ENCODE results near the gene HMGA1. TPM values are rescaled to one million over a fixed set of nuclear protein-coding genes. Genes with fewer than 3 reads are reported as not detected.
"Not testable (repeated sequence)": the region's sequence is repeated elsewhere in the genome, so short reads cannot be mapped to it uniquely, and the experiment has no call there.

HMGA1 gene
- total RNA-seq, 1 donor from 2014 or later, result 17.4 TPM

DNA sequence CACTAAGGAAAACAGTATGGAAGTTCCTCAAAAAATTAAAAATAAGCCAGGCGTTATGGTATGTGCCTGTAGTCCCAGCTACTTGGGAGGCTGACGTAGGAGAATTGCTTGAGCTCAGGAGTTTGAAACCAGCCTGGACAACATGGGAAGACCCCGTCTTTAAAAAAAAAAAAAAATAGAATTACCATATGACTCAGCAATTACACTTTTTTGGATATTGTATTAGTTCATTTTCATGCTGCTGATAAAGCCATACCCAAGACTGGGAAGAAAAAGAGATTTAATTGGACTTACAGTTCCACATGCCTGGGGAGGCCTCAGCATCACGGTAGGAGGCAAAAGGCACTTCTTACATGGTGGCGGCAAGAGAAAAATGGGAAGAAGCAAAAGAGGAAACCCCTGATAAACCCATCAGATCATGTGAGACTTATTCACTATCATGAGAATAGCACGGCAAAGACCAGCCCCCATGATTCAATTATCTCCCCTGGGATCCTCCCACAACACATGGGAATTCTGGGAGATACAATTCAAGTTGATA, 22.9 kb downstream of the HMGA1 start:
- no peak for ATAC-seq

DNA sequence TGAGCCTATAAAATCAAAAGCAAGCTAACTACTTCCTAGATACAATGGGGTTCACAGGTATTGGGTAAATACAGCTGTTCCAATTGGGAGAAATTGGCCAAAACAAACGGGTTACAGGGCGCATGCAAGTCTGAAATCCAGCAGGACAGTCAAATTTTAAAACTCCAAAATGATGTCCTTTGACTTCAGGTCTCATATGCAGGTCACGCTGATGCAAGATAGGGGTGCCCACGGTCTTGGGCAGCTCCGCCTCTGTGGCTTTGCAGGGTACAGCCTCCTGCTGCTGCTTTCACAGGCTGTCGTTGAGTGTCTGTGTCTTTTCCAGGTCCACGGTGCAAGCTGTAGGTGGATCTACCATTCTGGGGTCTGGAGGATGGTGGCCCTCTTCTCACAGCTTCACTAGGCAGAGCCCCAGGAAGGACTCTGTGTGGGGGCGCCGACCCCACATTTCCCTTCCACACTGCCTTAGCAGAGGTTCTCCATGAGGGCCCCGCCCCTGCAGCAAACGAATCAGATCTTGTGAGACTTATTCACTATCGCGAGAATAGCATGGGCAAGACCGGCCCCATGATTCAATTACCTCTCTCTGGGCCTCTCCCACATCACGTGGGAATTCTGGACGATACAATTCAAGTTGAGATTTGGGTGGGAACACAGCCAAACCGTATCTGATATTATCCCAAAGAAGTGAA, 24.0 kb downstream of the HMGA1 start:
- ATAC-seq (no peak), DNase-seq (ENCODE audit: low spot score) (no peak)

More for the DNA sequence above, 22.9 kb downstream of the HMGA1 start:
- DNase-seq (ENCODE audit: low spot score), result no peak

DNA sequence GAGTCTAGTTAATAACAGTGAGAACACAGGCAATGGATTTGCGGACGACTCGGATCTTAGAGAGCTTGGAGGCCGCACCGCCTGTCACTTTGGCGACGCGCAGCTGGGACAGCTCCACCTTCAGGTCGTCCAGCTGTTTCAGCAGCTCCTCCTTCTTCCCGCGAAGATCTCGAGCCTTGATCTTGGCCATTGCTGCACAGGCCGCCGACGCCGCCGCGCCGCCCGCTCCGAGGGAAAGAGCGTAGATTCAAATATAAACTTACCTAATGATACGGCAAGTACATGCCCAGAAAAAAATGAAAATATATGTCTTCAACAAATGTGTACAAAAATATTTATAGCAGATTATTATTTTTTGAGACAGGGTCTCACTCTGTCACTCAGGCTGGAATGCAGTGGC, 26.8 kb downstream of the HMGA1 start:
- DNase-seq (ENCODE audit: low spot score); ATAC-seq: not testable (repeated sequence)

DNA sequence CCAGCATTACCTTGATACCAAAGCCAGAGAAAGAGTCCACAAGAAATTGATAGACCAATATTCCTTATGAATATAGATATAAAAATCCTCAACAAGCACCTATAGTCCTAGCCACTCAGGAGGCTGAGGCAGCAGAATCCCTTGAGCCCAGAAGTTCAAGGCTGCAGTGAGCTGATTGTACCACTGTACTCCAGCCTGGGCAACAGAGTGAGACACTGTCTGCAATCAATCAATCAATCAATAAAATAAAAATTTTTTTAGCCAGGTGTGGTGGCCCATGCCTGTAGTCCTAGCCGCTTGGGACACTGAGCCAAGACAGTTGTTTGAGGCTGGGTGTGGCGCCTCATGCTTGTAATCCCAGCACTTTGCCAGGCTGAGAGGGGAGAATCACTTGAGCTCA, 31.1 kb downstream of the HMGA1 start:
- ATAC-seq, result no peak
- no peak for DNase-seq (ENCODE audit: low spot score)

DNA sequence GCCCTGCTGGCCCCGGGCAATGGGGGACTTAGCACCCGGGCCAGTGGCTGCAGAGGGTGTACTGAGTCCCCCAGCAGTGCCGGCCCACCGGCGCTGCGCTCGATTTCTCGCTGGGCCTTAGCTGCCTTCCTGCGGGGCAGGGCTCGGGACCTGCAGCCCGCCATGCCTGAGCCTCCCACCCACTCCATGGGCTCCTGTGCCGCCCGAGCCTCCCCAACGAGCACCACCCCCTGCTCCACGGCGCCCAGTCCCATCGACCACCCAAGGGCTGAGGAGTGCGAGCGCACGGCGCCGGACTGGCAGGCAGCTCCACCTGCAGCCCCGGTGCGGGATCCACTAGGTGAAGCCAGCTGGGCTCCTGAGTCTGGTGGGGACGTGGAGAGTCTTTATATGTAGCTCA, 32.5 kb downstream of the HMGA1 start:
- ATAC-seq; DNase-seq (ENCODE audit: low spot score): not testable (repeated sequence)

DNA sequence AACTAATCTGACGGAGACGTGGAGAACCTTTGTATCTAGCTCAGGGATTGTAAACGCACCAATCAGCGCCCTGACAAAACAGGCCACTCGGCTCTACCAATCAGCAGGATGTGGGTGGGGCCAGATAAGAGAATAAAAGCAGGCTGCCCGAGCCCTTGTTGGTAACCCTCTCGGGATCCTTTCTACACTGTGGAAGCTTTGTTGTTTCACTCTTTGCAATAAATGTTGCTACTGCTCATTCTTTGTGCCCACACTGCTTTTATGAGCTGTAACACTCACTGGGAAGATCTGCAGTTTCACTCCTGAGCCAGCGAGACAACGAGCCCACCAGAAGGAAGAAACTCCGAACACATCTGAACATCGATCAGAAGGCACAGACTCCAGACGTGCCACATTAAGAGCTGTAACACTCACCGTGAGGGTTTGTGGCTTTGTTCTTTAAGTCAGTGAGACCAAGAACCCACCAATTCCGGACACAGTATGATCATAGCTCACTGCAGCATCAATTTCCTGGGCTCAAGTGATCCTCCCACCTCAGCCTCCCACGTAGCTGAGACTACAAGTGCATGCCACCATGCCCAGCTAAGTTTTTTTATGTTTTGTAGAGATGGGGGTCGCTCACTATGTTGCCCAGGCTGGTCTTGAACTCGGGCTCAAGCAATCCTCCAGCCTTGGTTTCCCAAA, 33.1 kb downstream of the HMGA1 start:
- not testable (repeated sequence) for ATAC-seq; DNase-seq (ENCODE audit: low spot score)

DNA sequence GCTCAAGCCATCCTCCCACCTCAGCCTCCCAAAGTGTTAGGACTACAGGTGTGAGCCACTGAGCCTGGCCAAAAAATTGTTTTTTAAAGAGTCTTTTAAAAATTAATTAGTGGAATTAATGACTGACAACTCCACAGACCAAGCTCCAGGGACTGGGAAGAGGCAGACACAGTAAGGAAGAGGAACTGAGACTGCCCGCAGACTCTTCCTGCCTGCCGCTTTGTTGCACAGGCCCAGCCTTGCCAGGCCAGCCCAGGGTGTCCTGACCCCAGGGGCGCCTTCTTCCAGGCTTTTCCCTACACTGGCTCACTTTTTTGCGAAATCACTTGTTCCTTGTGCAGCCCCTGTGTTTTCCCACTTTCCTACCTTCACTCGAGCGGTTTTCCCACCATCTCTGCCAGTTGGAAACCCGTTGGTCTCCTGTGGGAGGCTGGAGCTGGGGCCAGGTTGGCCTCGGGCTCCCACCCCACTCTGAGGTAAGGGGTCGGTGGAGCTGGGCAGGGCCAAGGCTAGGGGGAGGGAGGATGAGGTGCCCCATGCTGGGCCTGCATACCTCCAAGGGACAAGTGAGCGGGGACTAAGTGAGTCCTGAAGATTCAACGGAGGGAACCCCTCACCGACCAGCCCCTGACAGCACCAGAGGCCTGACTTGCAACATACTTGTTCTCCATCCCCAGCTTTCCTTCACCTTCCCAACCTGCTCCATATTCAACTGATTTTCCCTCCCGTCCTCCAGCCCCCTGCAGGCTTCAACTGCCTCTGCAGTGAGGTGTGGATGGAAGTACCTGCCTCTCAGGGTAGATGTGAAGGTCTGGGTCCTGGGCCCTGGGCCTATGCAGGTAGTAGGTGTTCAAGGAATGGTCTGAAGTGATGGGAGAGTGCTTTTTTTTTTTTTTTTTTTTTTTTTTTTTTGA, 35.6 kb downstream of the HMGA1 start:
- ATAC-seq (peak; percentile 40), DNase-seq (ENCODE audit: low spot score) (no peak)

DNA sequence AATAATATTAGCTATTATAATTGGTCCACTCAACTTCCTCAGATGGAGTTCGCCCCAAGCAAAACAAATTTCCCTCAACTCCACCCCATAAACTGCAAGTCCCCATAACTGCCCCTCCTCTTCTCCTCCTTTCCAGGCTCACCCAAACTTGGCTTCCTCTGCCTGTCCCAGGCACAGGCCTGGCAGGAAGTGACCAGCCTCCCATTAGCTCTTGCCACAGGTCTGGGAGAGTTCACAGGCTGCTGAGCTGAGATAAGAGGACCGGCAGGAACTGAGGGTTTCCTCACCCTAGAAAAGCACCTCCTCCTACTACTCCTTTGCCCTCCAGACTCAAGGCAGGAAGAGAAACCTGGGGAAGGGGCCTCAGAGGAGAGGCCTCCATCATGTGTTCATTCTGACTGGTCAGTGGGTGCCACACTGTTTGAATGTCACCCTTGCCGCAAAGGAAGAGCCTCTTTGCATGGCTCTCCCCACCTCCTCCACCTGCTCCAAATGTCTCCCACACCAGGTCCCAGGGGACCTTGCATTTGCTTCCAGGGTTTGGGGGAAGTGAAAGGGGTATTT, 36.7 kb downstream of the HMGA1 start:
- ATAC-seq (peak; percentile 63), DNase-seq (ENCODE audit: low spot score) (no peak)

DNA sequence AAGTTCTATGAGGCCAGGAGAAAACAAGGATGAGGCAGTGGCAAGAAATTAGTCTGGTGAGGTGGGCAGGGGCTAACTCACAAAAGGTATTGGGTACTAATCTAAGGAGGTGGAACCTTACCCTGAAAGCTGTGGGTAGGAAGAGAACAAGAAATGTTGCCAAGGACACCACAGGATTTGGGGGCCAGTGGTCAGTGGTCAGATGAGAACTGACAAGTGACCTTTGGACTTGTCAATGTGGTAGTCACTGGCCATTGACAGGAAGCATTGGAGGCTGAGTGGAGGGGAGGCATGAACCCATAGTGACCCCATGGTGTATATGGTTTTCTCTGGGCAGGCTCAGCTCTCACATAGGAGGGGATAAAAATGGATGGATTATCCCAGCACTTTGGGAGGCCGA, 37.5 kb downstream of the HMGA1 start:
- ATAC-seq (no peak), DNase-seq (ENCODE audit: low spot score) (no peak)

DNA sequence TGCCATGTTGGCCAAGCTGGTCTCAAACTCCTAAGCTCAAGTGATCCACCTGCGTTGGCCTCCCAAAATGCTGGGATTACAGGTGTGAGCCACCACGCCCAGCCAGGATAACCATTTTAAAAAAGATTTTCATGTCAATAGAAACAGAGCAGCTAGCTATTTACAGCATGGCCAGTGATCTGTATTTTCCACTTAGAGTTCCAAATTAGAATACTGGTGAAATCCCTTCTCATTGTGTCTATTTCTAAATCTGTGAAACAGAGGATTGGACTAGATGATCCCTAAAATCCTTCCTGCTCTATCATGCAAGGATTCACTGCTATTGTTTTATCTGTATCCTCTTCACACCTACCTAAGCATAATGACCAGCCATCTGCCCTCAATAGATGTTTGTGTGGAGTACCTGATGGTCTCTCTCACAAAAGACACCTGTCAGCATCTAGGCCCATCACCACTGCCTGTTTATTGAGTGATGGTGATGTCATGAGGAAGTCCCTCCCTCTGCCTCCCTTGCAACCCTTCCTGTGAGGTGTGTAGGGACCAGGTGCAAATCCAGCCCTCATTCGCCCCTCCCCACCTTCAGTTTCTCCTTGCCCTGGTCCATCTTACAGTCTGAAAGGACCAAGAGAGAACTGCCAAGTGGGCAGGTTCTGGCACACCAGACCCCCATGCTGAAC, 38.6 kb downstream of the HMGA1 start:
- DNase-seq (ENCODE audit: low spot score) (no peak), ATAC-seq (no peak)

DNA sequence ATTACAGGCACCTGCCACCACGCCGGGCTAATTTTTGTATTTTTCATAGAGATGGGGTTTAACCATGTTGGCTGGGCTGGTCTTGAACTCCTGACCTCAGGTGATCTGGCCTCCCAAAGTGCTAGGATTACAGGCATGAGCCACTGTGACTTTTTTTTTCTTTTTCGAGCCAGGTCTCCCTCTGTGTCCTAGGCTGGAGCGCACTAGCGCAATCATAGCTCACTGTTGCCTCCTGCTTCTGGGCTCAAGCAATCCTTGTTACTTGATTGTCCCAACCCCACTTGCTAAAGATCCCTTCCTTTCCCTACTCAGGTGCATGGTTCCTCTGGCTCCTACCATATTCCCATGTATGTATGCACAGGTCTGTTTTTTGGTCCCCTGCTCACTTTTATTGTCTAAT, 39.5 kb downstream of the HMGA1 start:
- ATAC-seq, result no peak
- no peak for DNase-seq (ENCODE audit: low spot score)

DNA sequence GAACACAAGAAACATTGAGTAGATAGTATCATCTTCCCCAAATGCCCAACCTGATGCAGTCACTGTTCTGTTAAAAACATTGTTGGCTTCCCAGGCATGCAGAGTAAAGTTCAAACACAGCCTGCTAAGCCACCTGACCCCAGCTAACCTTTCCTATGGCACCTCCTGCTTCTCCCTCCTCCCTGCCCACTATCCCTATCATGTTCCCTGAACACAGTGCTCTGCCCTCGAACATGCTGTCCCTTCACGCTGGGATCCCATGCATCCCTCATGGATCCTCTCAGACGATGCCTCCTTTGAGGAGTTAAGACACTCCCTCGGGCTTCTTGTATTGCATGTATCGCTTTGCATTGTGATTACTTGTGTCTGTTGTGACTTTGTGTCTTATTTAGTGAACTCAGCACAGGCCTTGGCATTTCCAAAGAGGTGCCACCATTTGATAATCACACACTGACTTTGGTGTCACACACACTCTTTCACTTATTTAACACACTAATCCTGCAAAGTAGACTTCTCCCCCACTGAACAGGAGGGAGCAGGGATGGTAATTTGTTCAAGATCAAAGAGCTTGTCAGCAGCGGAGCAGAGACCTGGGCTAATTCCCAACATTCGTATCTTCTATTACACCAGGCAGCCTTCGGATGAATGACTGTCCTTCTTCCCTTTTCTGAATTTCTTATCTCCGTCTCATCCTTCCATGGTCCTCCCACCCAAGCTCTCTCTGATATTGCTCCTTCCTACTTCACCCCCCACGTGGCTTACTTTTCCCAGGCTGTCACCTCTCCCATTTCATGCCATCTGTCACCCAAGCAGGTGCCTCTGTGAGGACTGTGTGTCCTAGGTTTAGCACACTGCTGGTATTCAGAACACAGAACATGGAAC, 40.4 kb downstream of the HMGA1 start:
- ATAC-seq, result peak; percentile 90
- DNase-seq (ENCODE audit: low spot score), result no peak

DNA sequence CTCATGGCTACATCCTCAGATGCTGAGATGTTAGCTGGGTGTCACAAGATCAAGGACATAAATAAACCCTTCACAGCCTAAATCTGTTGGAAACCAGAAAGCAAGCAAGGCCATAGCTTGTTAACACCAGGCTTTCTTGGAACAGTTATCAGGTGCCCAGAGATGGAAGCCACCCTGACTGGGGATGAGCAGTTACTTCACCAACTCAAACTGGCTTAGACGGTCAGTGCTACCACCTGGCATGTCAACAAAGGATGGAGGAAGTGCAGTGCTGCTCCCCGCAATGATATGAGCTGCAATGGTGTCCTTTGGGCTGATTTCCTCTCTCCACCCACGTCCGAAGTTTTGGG, 41.1 kb downstream of the HMGA1 start:
- DNase-seq (ENCODE audit: low spot score) (no peak), ATAC-seq (no peak)

DNA sequence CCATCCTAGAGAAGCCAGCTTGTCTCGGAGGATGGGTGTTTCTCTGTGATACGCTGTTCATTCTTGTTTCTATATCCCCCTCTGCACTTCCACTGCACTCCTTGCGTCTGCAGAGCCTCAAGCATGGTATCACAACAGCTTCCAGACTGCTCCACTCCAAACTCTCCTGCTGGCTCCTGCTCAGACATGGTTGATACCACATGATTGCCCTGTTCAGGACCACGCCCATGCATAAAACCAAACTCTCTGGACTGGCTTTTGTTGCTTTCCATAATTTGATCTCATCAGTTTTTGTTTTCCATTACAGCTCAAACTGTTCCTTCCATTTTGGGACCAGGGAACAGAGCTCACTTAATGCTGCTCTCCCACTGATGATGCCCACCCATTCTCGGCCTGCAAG, 42.2 kb downstream of the HMGA1 start:
- ATAC-seq (no peak), DNase-seq (ENCODE audit: low spot score) (no peak)

DNA sequence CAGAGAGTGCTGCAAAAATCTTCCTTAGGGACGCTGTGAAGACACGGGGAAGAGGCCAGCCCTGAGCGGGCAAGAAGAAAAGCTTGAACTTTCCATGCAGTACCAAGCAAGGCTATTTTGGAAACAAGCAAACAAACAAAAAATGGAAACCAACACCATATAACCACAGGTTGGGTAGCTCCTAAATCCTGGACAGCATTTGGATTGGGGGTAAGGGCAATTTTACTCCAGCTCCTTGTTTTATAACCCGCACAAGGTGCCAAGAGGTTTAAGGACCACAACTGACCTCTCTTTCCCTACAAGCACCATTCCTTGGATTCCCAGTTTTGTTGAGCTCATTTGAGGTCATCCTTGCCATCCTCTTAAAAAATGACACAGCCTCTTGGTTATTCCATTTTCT, 43.5 kb downstream of the HMGA1 start:
- DNase-seq (ENCODE audit: low spot score) (no peak), ATAC-seq (no peak)

DNA sequence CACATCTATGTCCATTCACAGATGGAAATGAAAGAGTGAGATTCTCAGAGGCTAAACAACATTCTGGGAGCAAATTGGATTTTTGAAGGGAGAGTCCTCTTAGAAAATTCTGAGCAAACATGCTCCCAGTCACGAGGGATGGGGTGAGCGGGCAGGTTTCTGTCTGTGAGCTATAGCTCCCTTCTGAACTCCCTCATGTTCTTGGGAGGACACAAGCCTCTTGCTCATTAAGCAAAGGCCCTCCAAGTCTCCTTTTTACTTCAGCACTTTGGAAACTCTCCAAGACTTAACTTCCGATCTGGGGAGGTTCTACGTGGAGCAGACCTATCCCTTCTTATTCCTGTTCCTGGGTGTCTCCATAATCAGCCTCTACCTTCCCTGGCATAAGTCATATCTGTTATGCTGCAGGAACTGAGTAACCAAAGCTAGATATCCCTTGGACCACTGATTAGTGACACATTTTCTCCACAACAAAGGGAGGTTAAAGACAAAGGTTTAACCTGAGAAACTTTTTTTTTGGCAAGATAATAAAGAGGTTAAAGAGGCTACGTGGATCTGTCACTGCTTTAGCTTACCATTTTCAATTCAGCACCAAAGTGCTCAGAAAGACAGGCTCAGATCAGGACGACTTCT, 45.1 kb downstream of the HMGA1 start:
- DNase-seq (ENCODE audit: low spot score) (no peak), ATAC-seq (no peak)

DNA sequence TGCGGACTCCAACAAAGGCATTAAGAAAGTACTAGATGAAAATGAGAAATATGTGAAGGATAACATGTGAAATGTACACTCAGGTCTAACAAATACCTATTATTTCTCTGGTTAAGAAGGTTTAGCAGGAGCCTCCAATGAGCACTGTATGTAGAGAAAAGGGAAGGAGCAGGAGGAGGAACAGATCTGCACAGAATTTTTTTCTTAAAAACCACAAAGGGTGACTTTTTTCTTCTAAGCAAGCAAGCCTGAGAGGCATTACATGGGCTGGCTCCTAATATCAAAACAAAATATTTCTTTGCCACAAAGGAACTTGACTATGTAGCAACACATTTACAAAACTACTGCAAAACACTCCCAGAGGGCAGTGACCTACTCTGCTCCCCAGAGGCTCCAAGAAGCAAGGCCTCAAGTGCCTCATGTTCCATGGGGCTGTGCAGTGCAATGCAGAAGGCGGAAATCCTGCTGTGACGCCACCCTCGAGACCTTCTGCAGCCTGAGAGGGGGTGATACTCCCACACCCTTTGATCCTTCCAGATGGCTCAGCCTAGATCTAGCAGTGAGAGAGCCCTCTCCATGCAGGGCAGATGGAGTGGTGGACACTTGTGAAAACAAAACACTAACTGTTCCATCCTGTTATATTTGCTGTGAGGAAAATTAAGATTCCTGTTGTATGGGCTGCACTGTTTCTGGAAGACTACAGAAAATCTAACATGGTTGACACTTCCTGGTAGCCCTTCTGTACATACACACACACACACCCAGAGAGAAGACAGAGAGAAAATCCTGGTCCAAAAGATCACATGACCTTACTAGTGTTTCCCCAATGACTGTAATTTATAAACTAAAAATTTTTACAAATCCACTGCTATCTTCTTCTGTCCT, 48.1 kb downstream of the HMGA1 start:
- peak; percentile 53 for DNase-seq (ENCODE audit: low spot score)
- peak; percentile 68 for ATAC-seq

Measured in left lobe of liver (tissue), 2 donors.